Mesothelial cell of epicardium (in vitro differentiated cells): Measurements from ENCODE around the gene RAB31. TPM values are rescaled to one million over a fixed set of nuclear protein-coding genes. Genes with fewer than 3 reads are reported as not detected.

Experiments
- DNase-seq, 2 experiments: peaks; one replicate each; pipeline ENCODE4 v3.0.0; 2021; ENCODE audit warnings: low spot score in 2 of 2; ENCODE audit not compliant: unreplicated experiment in 2 of 2
- H3K27ac Mint-ChIP-seq: 2 replicates; pipeline ENCODE4 v1.8.0; 2021; ENCODE audit warnings: mixed read lengths
- H3K27me3 Mint-ChIP-seq: 2 replicates; pipeline ENCODE4 v1.8.0; 2021; ENCODE audit warnings: low read depth, mixed read lengths
- H3K36me3 Mint-ChIP-seq: 2 replicates; pipeline ENCODE4 v1.8.0; 2021; ENCODE audit warnings: mixed read lengths
- H3K4me1 Mint-ChIP-seq: 2 replicates; pipeline ENCODE4 v1.8.0; 2021; ENCODE audit warnings: mixed read lengths
- H3K4me3 Mint-ChIP-seq: 2 replicates; pipeline ENCODE4 v1.8.0; 2021; ENCODE audit warnings: mild to moderate bottlenecking, moderate library complexity, mixed read lengths
- H3K9me3 Mint-ChIP-seq: 2 replicates; pipeline ENCODE4 v1.8.0; 2021; ENCODE audit warnings: mixed read lengths
- CTCF ChIP-seq: fragments of 200-600 bp; sonication (generic); IDR thresholded peaks from one replicate; pipeline ENCODE4 v1.5.0; 2021; ENCODE audit warnings: antibody characterized with exemption; ENCODE audit not compliant: unreplicated experiment
- total RNA-seq: library from RNA; stranded (reverse); gene quantifications from 3 replicates; pipeline ENCODE4 v1.2.1, GENCODE V29; 2021

Gene RAB31
- total RNA-seq, 1 donor from 2014 or later, result 21.8 TPM

DNA sequence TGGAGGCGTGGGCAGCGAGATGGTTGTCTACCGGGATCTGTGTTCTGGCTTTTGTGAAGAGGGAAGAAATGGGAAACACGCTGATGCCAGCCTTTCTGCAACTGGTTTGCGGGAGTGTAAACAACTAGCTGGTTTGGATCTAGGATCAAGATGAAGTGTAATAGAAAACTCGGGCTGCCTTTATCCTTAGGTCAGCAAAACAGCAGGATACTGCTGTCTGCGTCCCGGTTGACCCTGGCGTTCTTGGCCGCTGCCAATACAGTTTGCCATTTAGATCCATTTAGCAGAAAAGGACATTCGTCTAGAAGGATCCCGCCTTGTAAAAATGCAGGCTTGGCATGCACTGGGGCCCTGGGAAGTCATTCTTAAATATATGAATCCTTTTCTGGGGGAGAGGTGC is 42.0 kb downstream of the RAB31 start:
- TF ChIP-seq CTCF, result no peak
- DNase-seq, result no peak
- H3K9me3 Mint-ChIP-seq, result peaks cover 14% of the 10 kb centered on the region
- H3K27me3 Mint-ChIP-seq, result no peaks in the 10 kb centered on the region
- H3K36me3 Mint-ChIP-seq, result peaks cover under 1% of the 10 kb centered on the region
- H3K4me3 Mint-ChIP-seq, result no peak overlapping the region
- H3K4me1 Mint-ChIP-seq, result no peaks in the 10 kb centered on the region
- no peak overlapping the region for H3K27ac Mint-ChIP-seq

DNA sequence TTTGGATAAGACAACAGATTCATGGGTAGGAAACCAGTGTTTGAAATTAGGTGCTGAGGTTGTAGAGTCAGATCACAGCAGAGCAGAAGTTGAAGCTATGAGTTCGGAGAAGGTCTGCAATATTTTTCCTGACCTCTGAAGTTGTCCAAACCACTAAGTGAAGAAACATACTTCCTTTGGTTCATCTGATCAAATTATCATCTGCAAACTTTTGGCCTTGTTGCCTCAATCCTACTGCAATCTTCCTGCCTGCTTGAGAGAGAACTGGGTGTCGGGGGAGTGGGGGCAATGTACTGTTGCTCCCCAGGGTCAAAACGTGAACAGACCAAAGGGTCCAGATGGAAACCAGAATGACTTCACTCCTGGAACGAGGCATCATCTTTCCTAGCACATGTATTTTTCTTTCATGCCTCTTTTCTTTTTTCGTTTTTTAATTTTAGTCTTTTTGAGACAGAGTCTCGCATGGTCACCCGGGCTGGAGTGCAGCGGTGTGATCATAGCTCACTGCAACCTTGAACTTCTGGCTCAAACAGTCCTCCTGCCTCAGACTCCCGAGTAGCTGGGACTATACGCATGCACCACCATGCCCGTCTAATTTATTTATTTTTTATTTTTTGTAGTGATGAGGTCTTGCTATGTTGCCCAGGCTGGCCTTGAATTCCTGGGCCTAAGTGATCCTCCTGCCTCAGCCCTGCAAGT is 42.7 kb downstream of the RAB31 start:
- no peak overlapping the region for H3K4me3 Mint-ChIP-seq
- TF ChIP-seq CTCF, result no peak
- H3K27ac Mint-ChIP-seq, result no peak overlapping the region
- DNase-seq, result no peak
- peaks cover 9% of the 10 kb centered on the region for H3K9me3 Mint-ChIP-seq
- H3K27me3 Mint-ChIP-seq, result no peaks in the 10 kb centered on the region
- no peaks in the 10 kb centered on the region for H3K4me1 Mint-ChIP-seq
- H3K36me3 Mint-ChIP-seq, result no peaks in the 10 kb centered on the region

GRCh38 chr18:9751371-9752031 is 43.4 kb downstream of the RAB31 start:
- Mint-ChIP-seq H3K9me3 (peaks cover 5% of the 10 kb centered on the region), H3K4me1 (no peaks in the 10 kb centered on the region), H3K27me3 (no peaks in the 10 kb centered on the region), H3K4me3 (no peak overlapping the region), H3K27ac (no peak overlapping the region), H3K36me3 (no peaks in the 10 kb centered on the region)
- DNase-seq, result no peak
- no peak for TF ChIP-seq CTCF

- no peak for DNase-seq
- Mint-ChIP-seq H3K9me3 (no peaks in the 10 kb centered on the region), H3K27ac (no peak overlapping the region), H3K36me3 (peaks cover under 1% of the 10 kb centered on the region), H3K27me3 (peaks cover under 1% of the 10 kb centered on the region), H3K4me3 (no peak overlapping the region), H3K4me1 (peaks cover 18% of the 10 kb centered on the region)
- no peak for TF ChIP-seq CTCF
Observed at GRCh38 chr18:9753846-9754245, 45.7 kb downstream of the RAB31 start.

- no peak overlapping the region for H3K27ac Mint-ChIP-seq
- peaks cover 20% of the 10 kb centered on the region for H3K4me1 Mint-ChIP-seq
- no peak overlapping the region for H3K4me3 Mint-ChIP-seq
- H3K36me3 Mint-ChIP-seq, result peaks cover 2% of the 10 kb centered on the region
- DNase-seq, result no peak
- H3K9me3 Mint-ChIP-seq, result no peaks in the 10 kb centered on the region
- TF ChIP-seq CTCF, result no peak
- peaks cover 1% of the 10 kb centered on the region for H3K27me3 Mint-ChIP-seq
Observed at GRCh38 chr18:9755110-9755509, 47.0 kb downstream of the RAB31 start.
